ENCODE data around the gene SOD1.

DNA sequence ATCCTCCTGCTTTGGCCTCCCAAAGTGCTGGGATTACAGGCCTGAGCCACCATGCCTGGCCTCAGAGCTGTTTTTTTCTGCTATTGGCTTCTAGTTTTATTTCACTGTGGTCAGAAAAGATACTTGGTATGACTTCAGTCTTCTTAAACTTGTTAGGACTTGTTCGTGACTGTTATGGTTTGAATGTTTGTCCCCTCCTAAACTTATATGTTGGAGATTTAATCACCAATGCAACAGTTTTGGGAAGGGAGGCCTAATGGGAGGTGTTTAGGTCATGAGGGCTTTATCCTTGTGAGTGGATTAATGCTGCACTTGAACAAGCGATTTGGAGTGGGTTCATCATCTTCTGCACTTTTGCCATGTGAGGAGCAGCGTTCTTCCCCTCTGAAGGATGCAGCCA, 24.5 kb upstream of the SOD1 start:
- TF ChIP-seq, protein P1, sequence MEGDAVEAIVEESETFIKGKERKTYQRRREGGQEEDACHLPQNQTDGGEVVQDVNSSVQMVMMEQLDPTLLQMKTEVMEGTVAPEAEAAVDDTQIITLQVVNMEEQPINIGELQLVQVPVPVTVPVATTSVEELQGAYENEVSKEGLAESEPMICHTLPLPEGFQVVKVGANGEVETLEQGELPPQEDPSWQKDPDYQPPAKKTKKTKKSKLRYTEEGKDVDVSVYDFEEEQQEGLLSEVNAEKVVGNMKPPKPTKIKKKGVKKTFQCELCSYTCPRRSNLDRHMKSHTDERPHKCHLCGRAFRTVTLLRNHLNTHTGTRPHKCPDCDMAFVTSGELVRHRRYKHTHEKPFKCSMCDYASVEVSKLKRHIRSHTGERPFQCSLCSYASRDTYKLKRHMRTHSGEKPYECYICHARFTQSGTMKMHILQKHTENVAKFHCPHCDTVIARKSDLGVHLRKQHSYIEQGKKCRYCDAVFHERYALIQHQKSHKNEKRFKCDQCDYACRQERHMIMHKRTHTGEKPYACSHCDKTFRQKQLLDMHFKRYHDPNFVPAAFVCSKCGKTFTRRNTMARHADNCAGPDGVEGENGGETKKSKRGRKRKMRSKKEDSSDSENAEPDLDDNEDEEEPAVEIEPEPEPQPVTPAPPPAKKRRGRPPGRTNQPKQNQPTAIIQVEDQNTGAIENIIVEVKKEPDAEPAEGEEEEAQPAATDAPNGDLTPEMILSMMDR (IDR thresholded peaks at IDR 0.05), result no peak
- TF ChIP-seq POLR2A (IDR thresholded peaks at IDR 0.05), result no peak

All from tibial nerve (tissue), 3 donors.